OCI-LY3 (cell line): Measurements from ENCODE around the gene SRPK1.

Experiments
- H2AFZ ChIP-seq: fragments of 200-600, 300-600 bp; shearing (Covaris generic); 2 replicates; pipeline ENCODE4 v1.6.0; 2014; ENCODE audit warnings: antibody characterized with exemption, low read depth, low read length
- H3K27ac ChIP-seq: fragments of 200-600, 300-600 bp; sonication (generic); 2 replicates; pipeline ENCODE4 v1.5.1; 2014; ENCODE audit warnings: mild to moderate bottlenecking, low read length, moderate library complexity, mixed read lengths
- H3K27me3 ChIP-seq: fragments of 200-600, 300-600 bp; sonication (generic); 2 replicates; pipeline ENCODE4 v1.6.1; 2014; ENCODE audit warnings: low read depth, low read length, mixed read lengths
- H3K36me3 ChIP-seq: fragments of 200-600, 300-600 bp; sonication (generic); replicated peaks from 2 replicates; pipeline ENCODE3; 2014; ENCODE audit warnings: low read depth, low read length, mixed read lengths
- H3K4me1 ChIP-seq: fragments of 300-600, 200-600 bp; sonication (generic); 2 replicates; pipeline ENCODE4 v1.6.1; 2014; ENCODE audit warnings: low read length, mixed read lengths
- H3K4me2 ChIP-seq: fragments of 200-600, 300-600 bp; sonication (generic); 2 replicates; pipeline ENCODE4 v1.6.1; 2014; ENCODE audit warnings: low read length, mixed read lengths
- H3K4me3 ChIP-seq: fragments of 300-600, 200-600 bp; sonication (generic); 2 replicates; pipeline ENCODE4 v1.5.1; 2014; ENCODE audit warnings: antibody characterized with exemption, mild to moderate bottlenecking, low read length, moderate library complexity
- H3K79me2 ChIP-seq: fragments of 300-600, 200-600 bp; shearing (Covaris generic); 2 replicates; pipeline ENCODE4 v1.6.1; 2014; ENCODE audit warnings: mild to moderate bottlenecking, low read length, mixed read lengths
- H3K9ac ChIP-seq: fragments of 300-600, 200-600 bp; shearing (Covaris generic); 2 replicates; pipeline ENCODE4 v1.6.0; 2014; ENCODE audit warnings: mild to moderate bottlenecking, low read length, moderate library complexity
- H3K9me3 ChIP-seq: fragments of 200-600, 300-600 bp; shearing (Covaris generic); 2 replicates; pipeline ENCODE4 v1.6.1; 2014; ENCODE audit warnings: low read length, mixed read lengths; ENCODE audit not compliant: insufficient read depth
- H4K20me1 ChIP-seq: fragments of 200-600, 300-600 bp; sonication (generic); 2 replicates; pipeline ENCODE4 v1.6.1; 2016; ENCODE audit warnings: low read length, mixed read lengths; ENCODE audit not compliant: insufficient read depth
- EZH2phosphoT487 ChIP-seq: fragments of 200-600 bp; shearing (Covaris generic); IDR thresholded peaks from 2 replicates; pipeline ENCODE4 v1.6.1; 2018; ENCODE audit warnings: antibody characterized with exemption, mixed run types, low read depth
- TF ChIP-seq, protein P1 (sequence below): fragments of 200-600, 300-600 bp; sonication (generic); IDR thresholded peaks from 2 replicates; pipeline ENCODE4 v1.5.1; 2014; ENCODE audit warnings: antibody characterized with exemption, low read length, low read depth

The SRPK1 gene

DNA sequence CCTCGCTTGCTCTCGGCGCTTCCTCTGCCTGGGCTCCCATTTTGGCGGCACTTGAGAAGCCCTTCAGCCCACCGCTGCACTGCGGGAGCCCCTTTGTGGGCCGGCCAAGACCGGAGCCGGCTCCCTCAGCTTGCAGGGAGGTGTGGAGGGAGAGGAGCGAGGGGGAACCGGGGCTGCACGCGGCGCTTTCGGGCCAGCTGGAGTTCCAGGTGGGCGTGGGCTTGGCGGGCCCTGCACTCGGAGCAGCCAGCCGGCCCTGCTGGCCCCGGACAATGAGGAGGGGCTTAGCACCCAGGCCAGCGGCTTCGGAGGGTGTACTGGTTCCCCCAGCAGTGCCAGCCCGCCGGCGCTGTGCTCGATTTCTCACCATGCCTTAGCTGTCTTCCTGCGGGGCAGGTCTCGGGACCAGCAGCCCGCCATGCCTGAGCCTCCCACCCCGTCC is 10.2 kb upstream of the SRPK1 start:
- peaks cover 11% of the 10 kb centered on the region; the same call in 1 of the 2 replicates for H3K27me3 ChIP-seq
- H3K9ac ChIP-seq, result no peak overlapping the region
- no peak overlapping the region for H3K4me2 ChIP-seq
- H3K27ac ChIP-seq, result no peak overlapping the region
- H2AFZ ChIP-seq, result no peak overlapping the region
- no peak overlapping the region for H3K4me3 ChIP-seq
- H4K20me1 ChIP-seq, result no peaks in the 10 kb centered on the region
- no peaks in the 10 kb centered on the region for H3K36me3 ChIP-seq
- no peaks in the 10 kb centered on the region for H3K79me2 ChIP-seq
- no peak for TF ChIP-seq EZH2phosphoT487
- TF ChIP-seq, protein P1, sequence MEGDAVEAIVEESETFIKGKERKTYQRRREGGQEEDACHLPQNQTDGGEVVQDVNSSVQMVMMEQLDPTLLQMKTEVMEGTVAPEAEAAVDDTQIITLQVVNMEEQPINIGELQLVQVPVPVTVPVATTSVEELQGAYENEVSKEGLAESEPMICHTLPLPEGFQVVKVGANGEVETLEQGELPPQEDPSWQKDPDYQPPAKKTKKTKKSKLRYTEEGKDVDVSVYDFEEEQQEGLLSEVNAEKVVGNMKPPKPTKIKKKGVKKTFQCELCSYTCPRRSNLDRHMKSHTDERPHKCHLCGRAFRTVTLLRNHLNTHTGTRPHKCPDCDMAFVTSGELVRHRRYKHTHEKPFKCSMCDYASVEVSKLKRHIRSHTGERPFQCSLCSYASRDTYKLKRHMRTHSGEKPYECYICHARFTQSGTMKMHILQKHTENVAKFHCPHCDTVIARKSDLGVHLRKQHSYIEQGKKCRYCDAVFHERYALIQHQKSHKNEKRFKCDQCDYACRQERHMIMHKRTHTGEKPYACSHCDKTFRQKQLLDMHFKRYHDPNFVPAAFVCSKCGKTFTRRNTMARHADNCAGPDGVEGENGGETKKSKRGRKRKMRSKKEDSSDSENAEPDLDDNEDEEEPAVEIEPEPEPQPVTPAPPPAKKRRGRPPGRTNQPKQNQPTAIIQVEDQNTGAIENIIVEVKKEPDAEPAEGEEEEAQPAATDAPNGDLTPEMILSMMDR, result no peak
- H3K4me1 ChIP-seq, result no peaks in the 10 kb centered on the region
- no peaks in the 10 kb centered on the region for H3K9me3 ChIP-seq

DNA sequence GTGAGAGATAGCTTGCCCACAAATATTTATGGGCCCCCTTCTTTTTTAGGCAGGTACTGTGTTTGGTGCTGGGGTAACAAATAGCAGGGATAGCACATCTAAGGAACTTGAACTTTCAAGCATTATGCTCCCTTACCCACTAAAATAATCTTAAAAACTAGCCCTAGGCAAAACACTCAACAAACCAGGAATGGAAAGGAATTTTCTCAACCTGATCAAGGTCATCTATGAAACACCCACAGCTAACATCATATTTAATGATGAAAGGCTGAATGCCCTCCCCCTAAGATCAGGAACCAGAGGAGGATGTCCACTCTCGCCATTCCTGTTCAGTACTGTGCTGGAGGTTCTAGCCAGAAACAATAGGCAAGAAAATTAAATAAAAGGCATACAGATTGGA is 8.7 kb upstream of the SRPK1 start:
- TF ChIP-seq, protein P1, result no peak
- no peak for TF ChIP-seq EZH2phosphoT487
- no peak overlapping the region for H3K27ac ChIP-seq
- H3K9me3 ChIP-seq, result no peaks in the 10 kb centered on the region
- H2AFZ ChIP-seq, result no peak overlapping the region
- no peak overlapping the region for H3K4me2 ChIP-seq
- H3K36me3 ChIP-seq, result no peaks in the 10 kb centered on the region
- no peaks in the 10 kb centered on the region for H4K20me1 ChIP-seq
- H3K9ac ChIP-seq, result no peak overlapping the region
- no peaks in the 10 kb centered on the region for H3K4me1 ChIP-seq
- H3K4me3 ChIP-seq, result no peak overlapping the region
- H3K27me3 ChIP-seq, result peaks cover 2% of the 10 kb centered on the region; the same call in 1 of the 2 replicates
- H3K79me2 ChIP-seq, result no peaks in the 10 kb centered on the region

DNA sequence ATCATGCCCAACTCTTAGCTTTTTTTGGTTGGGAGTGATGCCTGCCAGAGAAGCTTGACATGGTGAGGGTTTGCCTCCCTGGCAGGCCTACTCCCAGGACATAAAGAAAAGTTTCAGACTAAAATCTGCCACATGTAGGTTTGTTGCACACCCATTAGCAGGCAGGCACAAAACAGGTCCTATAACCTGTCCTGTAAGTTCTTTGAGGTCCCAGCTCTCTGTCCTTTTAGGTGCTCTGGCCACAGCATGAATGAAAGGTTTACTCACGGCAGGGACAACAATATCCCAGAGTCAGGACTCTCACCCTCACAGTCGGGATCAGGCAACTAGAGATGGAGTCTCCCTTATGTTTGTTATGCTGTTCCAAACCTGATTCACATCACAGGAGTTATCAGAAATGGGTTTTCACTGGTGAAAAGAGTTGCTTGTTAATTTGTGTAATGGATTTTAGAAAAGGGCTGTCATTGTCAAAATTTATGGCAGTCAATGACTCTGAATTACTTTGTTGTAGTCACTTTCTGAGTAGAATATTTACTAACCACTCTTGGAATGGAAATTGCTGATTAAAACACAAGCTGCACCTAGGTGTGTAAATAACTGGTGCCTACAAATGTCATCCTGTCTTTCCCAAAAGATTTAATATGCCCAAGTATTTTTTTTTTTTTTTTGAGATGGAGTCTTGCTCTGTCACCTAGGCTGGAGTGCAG is 5.8 kb upstream of the SRPK1 start:
- Histone ChIP-seq H3K9me3 (no peaks in the 10 kb centered on the region), H4K20me1 (no peaks in the 10 kb centered on the region)

DNA sequence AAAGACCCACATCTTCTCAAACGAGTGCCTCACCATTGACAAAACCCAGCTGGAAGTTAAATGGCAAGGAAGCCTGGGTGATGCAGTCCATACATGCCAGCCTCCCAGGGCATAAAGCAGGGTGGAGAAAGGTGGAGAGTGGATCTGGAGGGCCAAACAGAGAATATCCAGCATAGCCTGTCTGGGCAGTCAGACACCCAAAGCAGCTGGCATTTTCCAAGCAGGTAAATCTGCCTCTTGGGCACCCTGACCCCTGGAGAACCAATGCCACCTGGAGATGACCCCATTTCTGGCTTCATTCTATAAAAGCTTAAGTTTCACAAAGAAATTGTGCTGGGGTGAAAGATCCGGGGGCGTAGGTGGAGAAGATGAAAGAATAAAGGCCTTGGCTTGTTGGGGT is 5.1 kb upstream of the SRPK1 start:
- no peaks in the 10 kb centered on the region for H3K27me3 ChIP-seq
- H3K9me3 ChIP-seq, result no peaks in the 10 kb centered on the region
- no peak for TF ChIP-seq EZH2phosphoT487
- TF ChIP-seq, protein P1, result no peak
- H3K4me1 ChIP-seq, result peaks cover 8% of the 10 kb centered on the region
- no peak overlapping the region for H3K27ac ChIP-seq
- no peaks in the 10 kb centered on the region for H4K20me1 ChIP-seq
- peaks cover 17% of the 10 kb centered on the region for H3K79me2 ChIP-seq
- H3K9ac ChIP-seq, result no peak overlapping the region
- no peak overlapping the region for H3K4me3 ChIP-seq
- no peak overlapping the region for H3K4me2 ChIP-seq
- no peak overlapping the region for H2AFZ ChIP-seq
- H3K36me3 ChIP-seq, result no peaks in the 10 kb centered on the region

More for the DNA sequence above, 5.8 kb upstream of the SRPK1 start:
- no peak overlapping the region for H3K27ac ChIP-seq
- H3K36me3 ChIP-seq, result no peaks in the 10 kb centered on the region
- no peak overlapping the region for H3K9ac ChIP-seq
- H2AFZ ChIP-seq, result no peak overlapping the region
- peaks cover 6% of the 10 kb centered on the region for H3K4me1 ChIP-seq
- TF ChIP-seq, protein P1, result no peak
- no peak for TF ChIP-seq EZH2phosphoT487
- no peak overlapping the region for H3K4me3 ChIP-seq
- no peak overlapping the region for H3K4me2 ChIP-seq
- peaks cover 11% of the 10 kb centered on the region for H3K79me2 ChIP-seq
- no peaks in the 10 kb centered on the region for H3K27me3 ChIP-seq
